CD4-positive, alpha-beta T cell treated with Interleukin-2 at 100 ng/mL for 4 hours (primary cell): Measurements from ENCODE around the gene REXO5.
A peak's percentile ranks its signal among the peaks of the same experiment; 100 is the strongest.
"Not testable (repeated sequence)": the region's sequence is repeated elsewhere in the genome, so short reads cannot be mapped to it uniquely, and the experiment has no call there.

Source experiments
- DNase-seq: peaks from one replicate; pipeline ENCODE4 v3.0.0-alpha.2; 2020; ENCODE audit warnings: low spot score

The REXO5 gene

DNA sequence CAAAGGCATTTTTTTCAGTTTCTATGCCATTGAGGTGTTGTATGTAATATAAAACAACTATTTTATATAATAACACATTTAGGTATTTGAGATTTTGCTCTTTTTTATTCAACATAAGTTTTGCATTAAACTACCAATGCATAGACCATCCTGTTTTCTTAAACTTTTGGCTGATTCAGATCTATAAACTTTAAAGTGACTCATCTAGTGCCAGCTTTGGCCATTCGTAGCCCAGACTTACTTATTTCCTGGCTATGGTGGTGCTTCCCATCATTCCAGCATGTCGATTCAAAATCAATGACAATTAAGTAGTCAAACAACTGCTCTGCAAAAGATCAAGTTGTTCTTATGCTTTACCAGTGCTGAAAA lies 3.2 kb upstream of the REXO5 start:
- no peak for DNase-seq

DNA sequence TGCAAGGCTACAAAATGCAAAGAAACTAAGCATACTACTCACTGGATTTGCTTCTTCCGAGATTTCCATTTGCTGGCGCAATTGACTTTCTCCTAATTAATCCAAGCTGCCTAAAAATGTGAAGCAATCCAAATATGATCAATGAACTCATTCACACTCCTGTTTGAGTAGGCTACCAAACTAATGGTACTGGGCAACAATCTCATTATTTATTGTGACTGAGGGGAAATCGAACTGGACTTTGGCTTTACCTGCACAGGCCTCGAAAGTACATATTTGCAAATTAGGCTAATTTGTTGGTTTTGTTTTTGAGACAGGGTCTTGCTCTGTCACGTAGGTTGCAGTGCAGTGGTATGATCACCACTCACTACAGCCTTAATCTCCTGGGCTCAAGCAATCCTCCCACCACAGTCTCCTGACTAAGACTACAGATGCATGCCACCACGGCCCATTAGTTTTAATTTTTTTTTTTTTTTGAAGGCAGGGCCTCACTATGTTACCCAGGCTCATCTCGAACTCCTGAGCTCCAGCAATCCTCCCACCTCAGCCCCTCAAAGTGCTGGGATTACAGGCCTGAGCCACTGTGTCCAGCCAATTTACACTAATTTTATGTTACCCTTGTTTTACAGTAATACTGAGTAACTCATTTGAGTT lies 2.6 kb upstream of the REXO5 start:
- DNase-seq: no peak

DNA sequence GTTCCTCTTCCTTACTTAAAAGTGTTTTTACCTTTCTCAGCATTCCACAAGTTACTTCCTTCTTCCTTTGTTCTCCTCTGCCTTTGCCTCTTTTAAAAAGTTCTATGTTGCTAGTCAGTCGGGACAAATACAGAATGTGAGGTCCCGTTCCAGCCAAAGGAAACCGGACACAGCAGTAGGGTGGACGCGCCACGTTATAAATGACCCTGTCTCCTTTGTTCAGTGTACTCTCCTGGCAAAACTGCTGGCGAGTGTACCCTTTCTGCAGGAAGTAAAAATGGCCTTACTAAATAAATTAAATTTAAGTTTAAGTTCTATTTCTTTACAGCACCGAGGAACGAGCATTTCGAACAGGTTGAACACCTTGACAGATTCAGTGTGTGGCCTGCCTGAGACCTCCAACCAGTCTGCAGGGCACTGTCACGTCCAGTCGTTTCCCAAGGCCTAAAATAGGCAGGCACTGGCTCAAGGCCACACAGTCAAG lies 601 bp upstream of the REXO5 start:
- DNase-seq: not testable (repeated sequence)

DNA sequence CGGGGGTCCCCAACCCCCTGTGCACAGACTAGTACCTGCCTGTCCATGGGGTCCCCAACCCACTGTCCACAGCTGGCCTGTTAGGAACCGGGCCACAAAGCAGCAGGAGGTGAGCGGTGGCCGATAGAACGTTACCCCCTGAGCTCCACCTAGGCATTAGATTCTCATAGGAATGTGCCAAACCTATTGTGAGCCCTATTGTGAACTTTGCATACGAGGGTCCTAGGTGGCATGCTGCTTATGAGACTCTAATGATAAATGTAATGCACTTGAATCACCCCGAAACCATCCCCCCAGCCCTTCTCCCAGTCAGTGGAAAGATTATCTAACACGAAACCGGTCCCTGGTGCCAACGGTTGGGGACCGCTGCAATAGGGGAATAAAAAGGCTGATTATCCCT lies 1.5 kb downstream of the REXO5 start:
- no peak for DNase-seq

DNA sequence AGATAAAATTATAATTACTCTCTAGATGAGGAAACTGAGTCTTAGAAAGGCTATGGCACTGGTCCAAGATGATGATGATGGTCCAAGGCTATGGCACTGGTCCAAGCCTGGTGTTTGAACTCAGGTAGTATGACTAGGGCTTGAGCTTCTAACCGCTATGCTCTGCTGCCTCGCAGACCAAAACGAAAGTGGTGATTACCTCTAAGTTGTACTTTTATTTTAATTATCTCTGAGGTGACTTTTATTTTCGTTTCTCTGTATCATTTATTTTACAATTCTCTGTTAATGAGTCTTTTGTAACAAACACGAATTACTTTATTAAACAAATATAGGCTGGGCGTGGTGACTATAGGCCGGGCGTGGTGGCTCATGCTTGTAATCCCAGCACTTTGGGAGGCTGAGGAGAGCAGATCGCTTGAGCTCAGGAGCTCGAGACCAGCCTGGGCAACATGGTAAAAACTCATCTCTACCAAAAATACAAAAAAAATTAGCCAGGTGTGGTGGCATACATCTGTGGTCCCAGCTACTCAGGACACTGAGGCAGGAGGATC lies 5.6 kb downstream of the REXO5 start:
- DNase-seq: no peak

DNA sequence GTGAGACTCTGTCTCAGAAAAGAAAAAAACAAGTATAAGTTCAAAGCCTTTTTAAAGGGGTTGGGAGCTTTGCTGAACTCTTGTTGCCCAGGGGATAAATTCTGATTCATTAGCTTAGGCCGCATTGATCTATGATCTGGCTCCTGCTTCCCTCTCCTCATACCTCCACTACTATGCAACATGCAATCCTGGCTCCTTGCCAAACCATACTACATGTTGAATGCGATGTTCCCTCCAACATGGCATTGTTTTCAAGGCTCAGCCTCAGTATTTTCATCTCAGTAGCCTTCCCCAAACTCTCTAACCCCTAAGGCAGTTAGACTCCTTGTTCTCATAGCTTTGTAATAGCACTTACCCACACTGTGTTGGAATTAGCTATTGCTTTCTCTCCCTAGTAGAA lies 6.2 kb downstream of the REXO5 start:
- no peak for DNase-seq

DNA sequence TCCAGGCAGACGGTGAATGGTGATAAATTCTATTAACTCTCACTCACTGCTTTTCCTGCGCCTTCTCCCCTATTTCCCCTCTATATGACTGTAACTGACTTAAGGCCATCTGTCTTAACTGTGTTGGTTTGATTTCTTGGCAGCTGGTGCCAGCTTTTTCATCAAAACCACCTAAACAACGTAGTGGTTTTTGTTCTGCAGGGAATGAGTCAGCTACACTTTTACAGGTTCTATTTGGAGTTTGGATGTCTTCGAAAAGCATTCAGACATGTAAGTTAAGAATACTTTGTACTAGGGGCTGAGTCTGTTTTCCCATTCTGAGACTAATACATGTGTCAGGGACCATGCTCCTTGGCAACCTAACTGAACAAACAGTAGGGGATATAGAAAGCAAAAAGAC lies 8.5 kb downstream of the REXO5 start:
- no peak for DNase-seq

DNA sequence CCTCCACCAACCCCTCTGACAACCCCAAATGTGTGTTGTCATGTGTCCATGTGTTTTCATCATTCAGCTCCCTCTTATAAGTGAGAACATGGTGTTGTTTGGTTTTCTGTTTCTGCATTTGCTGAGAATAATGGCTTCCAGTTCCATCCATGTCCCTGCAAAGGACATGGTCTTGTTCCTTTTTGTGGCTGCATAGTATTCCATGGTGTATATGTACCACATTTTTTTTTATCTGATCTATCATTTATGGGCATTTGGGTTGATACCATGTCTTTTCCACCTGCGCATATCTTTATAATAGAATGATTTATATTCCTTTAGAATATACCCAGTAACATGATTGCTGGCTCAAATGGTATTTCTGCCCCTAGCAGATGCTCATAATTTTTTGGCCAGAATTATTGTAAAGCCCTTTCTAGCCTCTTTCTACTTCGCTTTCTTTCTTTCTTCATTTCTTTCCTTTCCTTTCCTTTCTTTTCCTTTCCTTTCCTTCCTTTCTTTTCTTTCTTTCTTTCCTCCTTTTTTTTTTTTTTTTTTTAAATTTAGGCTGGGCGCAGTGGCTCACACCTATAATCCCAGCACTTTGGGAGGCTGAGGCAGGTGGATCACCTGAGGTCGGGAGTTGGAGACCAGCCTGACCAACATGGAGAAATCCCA lies 12.7 kb downstream of the REXO5 start:
- no peak for DNase-seq

DNA sequence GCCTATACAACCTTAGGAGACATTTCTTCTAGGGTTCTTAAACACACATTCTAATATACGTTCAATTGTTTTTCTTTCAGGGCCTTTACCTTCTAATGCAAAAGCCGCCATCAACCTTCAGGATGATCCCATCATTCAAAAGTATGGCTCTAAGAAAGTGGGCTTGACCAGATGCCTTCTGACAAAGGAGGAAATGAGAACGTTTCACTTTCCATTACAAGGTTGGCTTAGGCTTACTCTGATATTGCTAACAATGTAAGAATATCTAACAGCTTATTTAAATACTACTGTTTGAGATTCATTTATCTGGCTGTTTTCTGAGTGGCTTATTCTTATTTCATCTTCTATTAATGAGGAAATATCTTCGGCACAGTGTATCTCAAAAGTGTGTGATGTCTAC lies 15.4 kb downstream of the REXO5 start:
- DNase-seq: no peak

DNA sequence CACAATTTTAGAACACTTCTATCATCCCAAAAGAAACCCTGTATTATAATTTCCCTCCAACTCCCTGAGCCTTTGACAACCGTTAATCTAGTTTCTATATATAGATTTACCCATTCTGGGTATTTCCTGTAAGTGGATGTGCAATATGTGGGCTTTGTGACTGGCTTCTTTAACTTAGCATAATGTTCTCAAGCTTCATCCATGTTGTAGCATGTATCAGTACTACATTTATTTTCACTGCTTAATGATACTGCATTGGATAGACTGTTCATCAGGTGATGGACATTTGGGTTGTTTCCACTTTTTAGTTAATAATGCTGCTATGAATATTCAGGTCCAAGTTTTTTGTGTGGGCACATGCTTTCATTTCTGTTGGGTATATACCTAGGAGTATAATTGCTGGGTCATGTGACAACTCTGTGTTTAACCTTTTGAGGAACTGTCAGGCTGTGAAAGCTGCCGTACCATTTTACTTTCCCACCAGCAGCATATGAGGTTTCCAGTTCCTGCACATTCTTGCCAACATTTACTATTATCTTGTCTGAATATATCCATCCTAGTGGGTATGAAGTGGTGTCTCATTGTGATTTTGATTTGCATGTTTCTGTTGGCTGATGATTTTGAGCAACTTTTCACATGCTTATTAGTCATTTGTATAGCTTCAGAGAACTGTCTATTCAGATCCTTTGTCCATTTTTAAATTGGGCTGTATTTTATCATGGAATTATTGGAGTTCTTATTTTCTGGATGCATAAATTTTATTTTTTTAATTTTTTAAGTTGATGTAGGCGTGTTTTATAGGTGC lies 16.4 kb downstream of the REXO5 start:
- no peak for DNase-seq

DNA sequence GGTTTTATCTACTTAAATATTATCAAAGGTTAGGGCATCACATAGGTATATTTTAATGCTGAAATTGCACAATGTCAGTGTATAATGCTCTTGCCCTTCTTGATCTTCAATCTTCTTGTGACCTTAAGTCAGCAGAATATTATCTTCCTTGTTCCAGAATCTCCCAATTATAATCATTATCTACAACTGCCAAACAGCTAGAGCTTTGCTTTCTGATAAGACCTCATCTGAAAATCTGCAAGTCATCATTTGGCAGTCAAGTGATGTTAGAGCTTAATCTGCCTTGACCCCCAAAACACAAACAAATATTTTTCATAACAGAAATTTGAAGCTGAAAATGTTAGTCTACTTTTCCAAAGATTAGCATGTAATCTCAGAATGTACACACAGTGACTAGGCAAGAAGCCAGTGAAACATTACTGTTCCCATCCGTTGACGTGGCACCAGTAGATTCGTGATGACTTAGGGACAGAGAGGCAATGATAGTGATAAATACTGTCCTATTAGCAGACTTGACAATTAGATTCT lies 19.8 kb downstream of the REXO5 start:
- DNase-seq: no peak

DNA sequence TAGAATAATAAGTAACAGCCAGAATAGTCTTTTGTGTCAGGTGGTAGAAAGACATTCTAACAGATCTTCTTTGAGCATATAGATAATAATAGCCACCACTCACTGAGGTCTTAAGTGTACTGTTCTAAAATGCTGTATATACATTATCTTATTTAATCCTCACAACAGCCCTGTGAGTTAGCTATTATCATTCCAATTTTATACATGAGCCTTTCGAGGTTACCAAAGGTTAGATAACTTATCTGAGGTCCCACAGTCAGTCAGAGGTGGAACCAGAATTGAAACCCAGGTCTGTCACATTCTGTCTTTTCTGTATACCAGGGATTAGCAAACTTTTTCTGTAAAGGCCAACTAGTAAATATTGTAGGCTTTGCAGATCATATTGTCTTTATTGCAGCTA lies 23.2 kb downstream of the REXO5 start:
- DNase-seq: no peak

DNA sequence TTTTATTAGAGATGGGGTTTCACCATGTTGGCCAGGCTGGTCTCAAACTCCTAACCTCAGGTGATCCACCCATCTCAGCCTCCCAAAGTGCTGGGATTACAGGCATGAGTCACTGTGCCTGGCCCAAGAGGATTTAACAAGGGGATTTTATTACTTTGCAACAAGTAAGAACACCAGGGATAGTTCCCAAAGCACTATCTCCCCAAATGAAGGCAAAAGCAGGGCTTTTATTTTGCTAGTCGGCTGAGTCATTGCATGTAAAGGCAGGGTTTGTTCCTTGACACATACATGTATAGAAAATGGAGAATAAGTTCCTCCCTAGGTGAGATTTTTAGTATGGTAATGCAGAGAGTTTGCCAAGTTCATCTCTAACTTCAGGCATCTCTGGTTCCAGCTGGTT lies 24.0 kb downstream of the REXO5 start:
- DNase-seq: no peak

DNA sequence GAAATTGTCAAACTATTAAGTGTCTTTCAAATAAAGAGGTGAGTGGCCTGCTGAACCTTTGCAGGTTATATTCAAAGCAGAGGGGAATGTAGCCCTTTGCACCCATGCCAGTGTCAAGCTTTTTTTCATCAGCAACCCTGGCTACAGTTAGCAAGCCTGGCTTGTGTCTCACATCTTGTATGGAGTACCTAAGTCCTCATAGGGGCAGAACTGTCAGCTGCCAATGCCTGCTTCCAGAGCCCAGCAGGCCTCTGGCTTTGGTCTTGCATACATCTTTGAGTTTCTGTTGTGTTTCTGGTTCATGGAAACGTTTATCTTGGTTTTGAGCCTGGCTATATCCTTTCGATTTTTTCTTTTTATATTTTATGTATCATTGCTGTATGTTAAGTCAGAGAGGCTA lies 26.8 kb downstream of the REXO5 start:
- no peak for DNase-seq

DNA sequence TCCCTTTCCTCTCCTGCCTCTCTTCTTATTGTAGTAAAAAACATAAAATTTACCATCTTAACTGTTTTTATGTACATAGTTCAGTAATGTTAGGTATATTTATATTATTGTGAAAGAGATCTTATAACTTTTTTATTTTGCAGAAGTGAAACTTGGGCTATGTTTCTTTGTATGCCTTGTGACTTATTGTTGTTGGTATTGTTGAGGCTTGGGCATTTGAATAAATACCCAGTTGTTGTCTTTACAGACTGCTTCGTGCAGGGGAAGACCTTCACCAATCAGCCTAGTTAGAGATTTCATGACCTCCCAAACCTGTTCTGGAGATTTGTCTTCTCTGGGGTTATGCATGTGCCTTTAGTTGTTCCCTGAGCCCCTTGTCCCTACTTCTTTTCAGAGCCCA lies 31.9 kb downstream of the REXO5 start:
- no peak for DNase-seq

DNA sequence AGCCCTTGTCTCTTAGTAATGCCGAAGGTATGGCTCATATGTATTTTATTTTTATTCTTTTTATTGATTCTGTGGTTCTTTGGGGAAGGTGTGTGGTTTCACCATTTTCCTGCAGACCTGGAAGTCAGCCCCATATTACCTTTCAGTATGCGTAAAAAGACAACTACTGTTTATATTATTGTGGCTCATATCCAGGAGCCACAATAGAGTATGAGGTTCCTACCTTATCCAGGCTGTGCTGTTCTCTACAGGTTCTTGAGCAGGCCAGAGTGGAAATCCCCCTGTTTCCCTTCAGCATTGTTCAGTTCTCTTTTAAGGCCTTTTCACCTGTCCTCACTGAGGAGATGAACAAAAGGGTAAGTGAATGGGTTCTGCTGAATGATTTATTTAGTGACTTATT lies 33.2 kb downstream of the REXO5 start:
- no peak for DNase-seq

DNA sequence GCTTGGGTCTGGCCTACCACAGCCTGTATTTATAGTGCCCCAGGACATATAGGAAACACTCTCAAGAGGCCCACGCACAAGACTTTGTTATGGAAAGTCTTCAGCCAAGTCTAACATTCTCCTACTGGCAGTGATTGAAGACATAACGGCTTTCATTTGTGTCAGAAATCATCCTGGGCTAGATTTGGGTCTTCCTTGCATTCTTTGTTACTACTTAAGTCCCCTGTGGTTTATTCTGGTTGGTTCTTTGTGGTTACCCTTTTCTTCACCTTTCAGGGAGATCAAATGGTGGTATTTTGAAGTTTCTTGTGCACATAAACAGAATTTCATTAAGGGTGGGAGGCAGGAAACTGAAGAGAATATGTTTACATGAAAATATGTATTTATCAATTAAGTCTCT lies 37.7 kb downstream of the REXO5 start:
- DNase-seq: no peak

DNA sequence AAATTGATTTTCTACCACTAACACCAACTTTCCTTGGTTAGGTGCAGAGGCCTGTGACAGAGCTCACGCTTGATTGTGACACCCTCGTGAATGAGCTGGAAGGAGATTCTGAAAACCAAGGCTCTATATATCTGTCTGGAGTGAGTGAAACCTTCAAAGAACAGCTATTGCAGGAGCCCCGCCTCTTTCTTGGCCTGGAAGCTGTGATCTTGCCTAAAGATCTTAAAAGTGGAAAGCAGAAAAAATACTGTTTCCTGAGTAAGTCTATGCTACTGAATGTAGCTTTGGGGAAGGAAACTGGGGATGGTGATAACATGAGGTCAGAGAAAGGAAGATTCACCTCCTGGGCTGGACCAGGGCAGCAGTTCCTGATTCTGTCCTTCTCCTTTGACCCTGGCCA lies 38.3 kb downstream of the REXO5 start:
- DNase-seq: peak; percentile 14

DNA sequence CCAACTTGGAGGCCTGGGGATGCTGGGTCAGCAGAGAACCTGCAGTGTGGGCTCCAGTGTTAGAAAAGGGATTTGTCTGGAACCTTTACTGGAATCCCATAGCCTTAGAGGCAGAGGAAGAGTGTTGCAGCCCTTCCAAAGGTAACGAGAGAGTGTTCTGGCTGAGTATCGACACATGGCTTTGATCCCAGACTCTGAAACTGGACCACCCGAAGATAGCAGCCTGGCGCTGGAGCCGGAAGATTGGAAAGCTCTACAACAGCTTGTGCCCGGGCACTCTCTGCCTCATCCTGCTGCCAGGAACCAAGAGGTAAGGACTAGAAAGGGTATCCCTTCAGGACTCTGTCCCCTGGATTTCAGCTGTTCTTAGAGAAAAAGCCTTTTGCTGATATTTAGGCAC lies 39.7 kb downstream of the REXO5 start:
- no peak for DNase-seq

DNA sequence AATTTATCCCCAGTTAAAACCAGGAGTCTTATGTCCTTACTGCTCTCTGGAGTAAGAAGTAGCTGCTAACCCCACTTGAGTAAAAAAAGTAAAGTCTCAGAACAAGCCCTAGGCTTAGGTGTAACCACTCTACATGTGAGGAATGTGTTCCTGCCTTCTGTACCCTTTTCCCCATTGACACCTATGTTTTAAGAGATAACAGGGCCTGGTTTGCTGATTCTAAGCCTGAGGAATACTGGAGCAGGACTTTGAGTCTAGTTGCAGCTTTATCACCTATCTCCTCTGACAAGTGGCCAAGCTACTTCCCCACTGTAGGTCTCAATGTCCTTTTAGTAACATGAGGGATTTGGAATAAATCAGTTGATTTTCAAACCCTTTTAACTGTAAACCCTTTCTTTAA lies 40.2 kb downstream of the REXO5 start:
- no peak for DNase-seq

DNA sequence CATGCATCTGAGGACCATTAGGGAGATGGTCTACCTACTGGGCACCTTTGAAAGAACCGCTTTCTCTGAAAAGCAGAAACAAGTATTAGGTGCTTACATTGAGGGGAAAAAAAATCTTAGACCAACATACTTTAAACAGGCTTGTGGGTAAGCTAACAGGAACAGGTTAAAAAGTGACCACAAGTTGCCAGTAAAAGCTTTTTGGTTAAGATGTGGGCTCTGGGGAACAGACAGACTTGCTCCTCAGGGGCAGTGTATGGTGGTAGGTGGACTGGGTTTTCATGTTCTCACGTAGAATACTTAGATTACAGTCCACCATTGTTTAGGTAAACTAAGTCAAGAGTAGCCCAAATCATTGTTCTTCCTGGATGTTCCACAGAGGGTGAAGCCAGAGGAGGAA lies 41.2 kb downstream of the REXO5 start:
- no peak for DNase-seq

DNA sequence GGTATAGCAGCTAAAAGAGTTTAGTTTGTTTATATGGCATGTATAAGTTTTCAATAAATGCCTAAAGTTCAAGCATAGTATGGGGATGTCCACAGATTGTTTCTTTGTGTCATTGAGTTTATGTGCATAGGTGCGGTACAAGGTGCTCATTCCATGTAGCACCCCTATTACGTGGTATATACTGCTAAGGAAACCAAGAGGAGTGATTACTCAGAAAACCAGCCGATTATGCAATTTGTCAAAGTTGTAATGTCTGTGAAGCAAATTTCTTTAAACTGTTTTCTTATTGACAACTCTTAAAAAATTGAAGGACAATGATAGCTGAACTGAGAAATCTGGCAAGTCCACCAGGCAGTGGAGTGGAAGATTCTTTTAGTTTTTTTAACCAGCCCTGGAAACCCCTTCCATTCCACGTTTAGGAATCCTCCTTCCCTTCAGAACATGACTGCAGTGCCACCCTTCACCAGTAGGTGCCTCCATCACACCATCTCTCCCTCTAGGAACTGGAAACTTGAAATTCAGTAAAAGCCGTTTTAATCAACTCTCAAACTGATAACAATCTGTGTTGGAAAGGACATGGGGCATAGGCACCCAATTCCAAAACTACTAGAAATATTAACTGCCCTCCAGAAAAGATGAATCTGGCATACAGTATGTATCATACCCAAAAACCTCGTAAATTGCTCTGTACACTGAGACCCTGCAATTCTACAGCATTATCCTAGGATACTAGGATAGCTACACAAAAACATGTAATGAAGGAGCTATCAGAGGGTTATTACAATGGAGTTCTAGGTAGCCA lies 43.5 kb downstream of the REXO5 start:
- peak; percentile 70 for DNase-seq
